ENCODE data around the gene KIAA0408. TPM values are rescaled to one million over a fixed set of nuclear protein-coding genes. Genes with fewer than 3 reads are reported as not detected.

KIAA0408 gene
- total RNA-seq, 1 experiment from 2014 or later, result 3.1 TPM

- no peak overlapping the region for H2BK20ac ChIP-seq (ENCODE audit: low read depth, low read length, poor library complexity, severe bottlenecking)
- H3K56ac ChIP-seq (ENCODE audit: insufficient read length, low read depth, low read length), result no peak overlapping the region
- no peak overlapping the region for H3K18ac ChIP-seq (ENCODE audit: insufficient read length, low read depth, low read length)
- H3T11ph ChIP-seq (ENCODE audit: low read length), result no peak overlapping the region
- H3K27me3 ChIP-seq (ENCODE audit: insufficient read depth, low read length), result no peaks in the 10 kb centered on the region
- no peak overlapping the region for H3K4ac ChIP-seq (ENCODE audit: low read depth, low read length)
- H3K9ac ChIP-seq (ENCODE audit: extremely low read depth, insufficient read length, low read length), result no peak overlapping the region
- H4K5ac ChIP-seq (ENCODE audit: insufficient read length, low read depth, low read length), result no peak overlapping the region
- no peak overlapping the region for H2BK5ac ChIP-seq (ENCODE audit: insufficient read length, low read length)
- no peaks in the 10 kb centered on the region for H4K20me1 ChIP-seq (ENCODE audit: control insufficient read depth, insufficient read depth, insufficient read length)
- no peak overlapping the region for H2BK15ac ChIP-seq (ENCODE audit: low read depth, low read length)
- no peaks in the 10 kb centered on the region for H3K79me2 ChIP-seq (ENCODE audit: insufficient read depth, low read length)
- Mint-ChIP-seq H3K9me3 (no peaks in the 10 kb centered on the region), H3K27ac (peak overlapping the region; percentile 14 to 91 (median 44); a peak in 4 of 7 replicates), H3K4me1 (peaks cover 31 to 33% of the 10 kb centered on the region in 2 experiments), H3K27me3 (ENCODE audit: low read depth) (no peaks in the 10 kb centered on the region), H3K4me3 (peak overlapping the region in 1 of 2 experiments; percentile 12; a peak in 1 of 5 replicates), H3K36me3 (ENCODE audit: insufficient read depth in 1 of 3, low read depth in 3 of 3) (no peaks in the 10 kb centered on the region; a peak in 2 of 7 replicates)
- no peak overlapping the region for H4K8ac ChIP-seq (replicated peaks; ENCODE audit: insufficient read length, low read depth, low read length)
- peak overlapping the region; percentile 44 for H3K27ac ChIP-seq (ENCODE audit: insufficient read length, low read depth, low read length)
- H3K23me2 ChIP-seq (ENCODE audit: insufficient read length, low read depth, low read length, poor library complexity, severe bottlenecking), result no peaks in the 10 kb centered on the region
- no peak overlapping the region for H3K23ac ChIP-seq (ENCODE audit: insufficient read length, low read depth, low read length)
- no peak overlapping the region for H2BK12ac ChIP-seq (ENCODE audit: insufficient read length, low read depth, low read length)
- H2AFZ ChIP-seq (ENCODE audit: low read length), result no peak overlapping the region
- no peaks in the 10 kb centered on the region for H3K9me3 ChIP-seq (ENCODE audit: control insufficient read depth, low read depth, low read length)
- H2BK120ac ChIP-seq (ENCODE audit: low read depth, low read length, poor library complexity, severe bottlenecking), result no peak overlapping the region
- no peaks in the 10 kb centered on the region for H3K79me1 ChIP-seq (ENCODE audit: insufficient read depth, low read depth, low read length, poor library complexity, severe bottlenecking)
- no peak for DNase-seq
- no peak overlapping the region for H2AK5ac ChIP-seq (ENCODE audit: insufficient read length, low read length)
- H3K4me1 ChIP-seq (ENCODE audit: insufficient read depth, low read length), result no peaks in the 10 kb centered on the region; the same call in 1 of the 2 replicates
- H3K14ac ChIP-seq (ENCODE audit: insufficient read depth, low read length), result no peak overlapping the region
- no CpG with 5 or more reads among the region's 4 CpGs for WGBS (ENCODE audit: extremely low coverage, insufficient read length, low lambda C conversion rate)
- TF ChIP-seq CTCF (conservative IDR thresholded peaks at IDR 0.05), result no peak
- H4K91ac ChIP-seq (ENCODE audit: insufficient read length, low read depth, low read length), result no peak overlapping the region
- H3K4me2 ChIP-seq (ENCODE audit: insufficient read depth, insufficient read length, low read length), result no peak overlapping the region
Observed at GRCh38 chr6:127458817-127459216, 372 bp downstream of the KIAA0408 start.

All from H9 (cell line).